ENCODE results near the gene SUPT4H1.

Gene SUPT4H1

DNA sequence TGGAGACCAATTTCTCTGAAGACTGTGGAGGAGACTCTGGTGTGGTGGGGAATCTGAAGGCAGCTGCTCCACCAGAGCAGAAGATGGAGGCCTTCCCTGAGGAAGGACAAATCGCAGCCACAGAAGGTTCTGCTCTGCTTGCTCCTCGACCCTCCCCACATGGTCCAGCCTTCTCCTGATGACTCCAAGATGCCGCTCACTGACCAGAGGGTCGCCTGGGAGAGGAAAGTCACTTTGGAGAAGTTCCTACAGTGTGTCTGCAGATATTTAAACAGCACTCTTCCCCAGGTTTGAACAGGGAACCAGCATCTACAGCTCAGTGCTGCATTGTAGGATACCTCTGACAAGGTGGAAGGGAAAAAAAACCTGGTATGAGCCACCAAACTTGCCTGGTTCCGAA, 21.0 kb upstream of the SUPT4H1 start:
- TF ChIP-seq YY1 (IDR thresholded peaks at IDR 0.05; ENCODE audit: low read depth) = no peak
- no peak for TF ChIP-seq FOXM1 (IDR thresholded peaks at IDR 0.05; ENCODE audit: borderline replicate concordance, low read depth)
- TF ChIP-seq TCF12 (IDR thresholded peaks at IDR 0.05; ENCODE audit: low read depth) = no peak

DNA sequence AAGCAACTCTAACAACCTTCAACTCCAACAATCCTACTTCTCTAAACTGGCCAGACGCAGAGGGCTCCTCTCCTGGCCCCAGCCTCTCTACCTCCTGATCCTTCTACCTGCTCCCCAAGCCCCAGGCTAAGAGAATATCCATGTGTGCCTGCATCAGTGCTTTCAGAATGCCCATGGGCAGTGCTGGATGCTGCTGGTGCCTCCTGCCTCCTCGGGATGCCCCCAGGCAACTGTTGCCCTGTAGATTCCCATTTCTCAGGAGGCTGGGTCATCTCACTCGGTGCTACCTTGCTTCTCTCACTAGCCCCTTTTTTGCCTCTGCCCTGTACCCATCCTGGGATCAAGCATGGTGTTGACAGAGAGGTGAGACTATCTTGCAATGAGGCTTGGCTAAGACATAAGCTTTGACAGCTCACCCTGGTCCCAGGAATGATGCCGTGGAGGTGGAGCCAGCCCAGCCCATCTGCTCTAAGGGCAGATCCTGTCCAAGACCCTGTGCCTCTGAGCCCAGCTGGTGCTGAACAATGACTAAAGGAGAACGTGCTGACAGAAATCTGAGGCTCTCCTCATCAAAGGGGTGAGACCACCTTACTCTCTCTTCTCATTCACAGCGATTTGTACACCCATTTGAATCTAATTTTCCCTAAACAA, 19.4 kb upstream of the SUPT4H1 start:
- TF ChIP-seq TCF12 (IDR thresholded peaks at IDR 0.05; ENCODE audit: low read depth) (no peak), NFIC (IDR thresholded peaks at IDR 0.05) (no peak), TAF1 (IDR thresholded peaks at IDR 0.05; ENCODE audit: low read depth) (no peak), EP300 (IDR thresholded peaks at IDR 0.05; ENCODE audit: borderline replicate concordance) (no peak), CEBPB (IDR thresholded peaks at IDR 0.05) (no peak), CREB1 (IDR thresholded peaks at IDR 0.05; ENCODE audit: low read depth) (no peak), RAD21 (IDR thresholded peaks at IDR 0.05; ENCODE audit: low read depth) (no peak), EGR1 (IDR thresholded peaks at IDR 0.05) (no peak), ZBTB7A (IDR thresholded peaks at IDR 0.05; ENCODE audit: low read depth) (no peak), YY1 (IDR thresholded peaks at IDR 0.05; ENCODE audit: low read depth) (no peak), FOXM1 (IDR thresholded peaks at IDR 0.05; ENCODE audit: borderline replicate concordance, low read depth) (no peak), TEAD4 (IDR thresholded peaks at IDR 0.05) (no peak)
- TF ChIP-seq, protein P1, sequence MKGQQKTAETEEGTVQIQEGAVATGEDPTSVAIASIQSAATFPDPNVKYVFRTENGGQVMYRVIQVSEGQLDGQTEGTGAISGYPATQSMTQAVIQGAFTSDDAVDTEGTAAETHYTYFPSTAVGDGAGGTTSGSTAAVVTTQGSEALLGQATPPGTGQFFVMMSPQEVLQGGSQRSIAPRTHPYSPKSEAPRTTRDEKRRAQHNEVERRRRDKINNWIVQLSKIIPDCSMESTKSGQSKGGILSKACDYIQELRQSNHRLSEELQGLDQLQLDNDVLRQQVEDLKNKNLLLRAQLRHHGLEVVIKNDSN (IDR thresholded peaks at IDR 0.05) = no peak
- TF ChIP-seq, protein P2, sequence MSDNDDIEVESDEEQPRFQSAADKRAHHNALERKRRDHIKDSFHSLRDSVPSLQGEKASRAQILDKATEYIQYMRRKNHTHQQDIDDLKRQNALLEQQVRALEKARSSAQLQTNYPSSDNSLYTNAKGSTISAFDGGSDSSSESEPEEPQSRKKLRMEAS (IDR thresholded peaks at IDR 0.05) = no peak
- TF ChIP-seq, protein P3, sequence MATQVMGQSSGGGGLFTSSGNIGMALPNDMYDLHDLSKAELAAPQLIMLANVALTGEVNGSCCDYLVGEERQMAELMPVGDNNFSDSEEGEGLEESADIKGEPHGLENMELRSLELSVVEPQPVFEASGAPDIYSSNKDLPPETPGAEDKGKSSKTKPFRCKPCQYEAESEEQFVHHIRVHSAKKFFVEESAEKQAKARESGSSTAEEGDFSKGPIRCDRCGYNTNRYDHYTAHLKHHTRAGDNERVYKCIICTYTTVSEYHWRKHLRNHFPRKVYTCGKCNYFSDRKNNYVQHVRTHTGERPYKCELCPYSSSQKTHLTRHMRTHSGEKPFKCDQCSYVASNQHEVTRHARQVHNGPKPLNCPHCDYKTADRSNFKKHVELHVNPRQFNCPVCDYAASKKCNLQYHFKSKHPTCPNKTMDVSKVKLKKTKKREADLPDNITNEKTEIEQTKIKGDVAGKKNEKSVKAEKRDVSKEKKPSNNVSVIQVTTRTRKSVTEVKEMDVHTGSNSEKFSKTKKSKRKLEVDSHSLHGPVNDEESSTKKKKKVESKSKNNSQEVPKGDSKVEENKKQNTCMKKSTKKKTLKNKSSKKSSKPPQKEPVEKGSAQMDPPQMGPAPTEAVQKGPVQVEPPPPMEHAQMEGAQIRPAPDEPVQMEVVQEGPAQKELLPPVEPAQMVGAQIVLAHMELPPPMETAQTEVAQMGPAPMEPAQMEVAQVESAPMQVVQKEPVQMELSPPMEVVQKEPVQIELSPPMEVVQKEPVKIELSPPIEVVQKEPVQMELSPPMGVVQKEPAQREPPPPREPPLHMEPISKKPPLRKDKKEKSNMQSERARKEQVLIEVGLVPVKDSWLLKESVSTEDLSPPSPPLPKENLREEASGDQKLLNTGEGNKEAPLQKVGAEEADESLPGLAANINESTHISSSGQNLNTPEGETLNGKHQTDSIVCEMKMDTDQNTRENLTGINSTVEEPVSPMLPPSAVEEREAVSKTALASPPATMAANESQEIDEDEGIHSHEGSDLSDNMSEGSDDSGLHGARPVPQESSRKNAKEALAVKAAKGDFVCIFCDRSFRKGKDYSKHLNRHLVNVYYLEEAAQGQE (IDR thresholded peaks at IDR 0.05; ENCODE audit: low read depth) = no peak

DNA sequence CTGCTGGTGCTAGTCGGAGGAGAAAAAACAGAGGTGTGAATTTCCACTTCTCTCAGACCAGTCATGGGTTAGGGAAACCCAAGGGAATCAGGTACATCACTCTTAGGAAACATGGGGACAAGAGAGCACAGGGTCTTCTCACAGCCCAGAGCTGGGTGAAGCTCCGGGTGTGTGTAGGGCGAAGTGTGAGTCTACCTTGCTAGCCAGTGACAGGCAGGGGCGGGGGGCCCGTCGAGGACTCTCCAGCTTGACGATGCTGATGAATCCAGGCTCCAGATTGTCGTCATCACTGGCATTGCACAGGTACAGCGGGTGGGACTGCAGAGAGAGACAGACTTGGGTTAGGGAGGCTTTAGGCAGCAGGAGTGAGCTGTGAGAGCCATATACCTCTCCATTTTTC, 18.7 kb upstream of the SUPT4H1 start:
- TF ChIP-seq RAD21 (IDR thresholded peaks at IDR 0.05; ENCODE audit: low read depth) = no peak
- TF ChIP-seq EP300 (IDR thresholded peaks at IDR 0.05; ENCODE audit: borderline replicate concordance) = no peak
- TF ChIP-seq, protein P1 (IDR thresholded peaks at IDR 0.05) = no peak
- TF ChIP-seq CEBPB (IDR thresholded peaks at IDR 0.05) = no peak
- no peak for TF ChIP-seq TCF12 (IDR thresholded peaks at IDR 0.05; ENCODE audit: low read depth)
- TF ChIP-seq, protein P2 (IDR thresholded peaks at IDR 0.05) = no peak
- TF ChIP-seq CREB1 (IDR thresholded peaks at IDR 0.05; ENCODE audit: low read depth) = no peak
- TF ChIP-seq NFIC (IDR thresholded peaks at IDR 0.05) = no peak
- no peak for TF ChIP-seq EGR1 (IDR thresholded peaks at IDR 0.05)
- TF ChIP-seq YY1 (IDR thresholded peaks at IDR 0.05; ENCODE audit: low read depth) = no peak
- TF ChIP-seq TEAD4 (IDR thresholded peaks at IDR 0.05) = no peak
- TF ChIP-seq ZBTB7A (IDR thresholded peaks at IDR 0.05; ENCODE audit: low read depth) = no peak
- TF ChIP-seq, protein P3 (IDR thresholded peaks at IDR 0.05; ENCODE audit: low read depth) = no peak
- no peak for TF ChIP-seq FOXM1 (IDR thresholded peaks at IDR 0.05; ENCODE audit: borderline replicate concordance, low read depth)
- TF ChIP-seq TAF1 (IDR thresholded peaks at IDR 0.05; ENCODE audit: low read depth) = no peak

DNA sequence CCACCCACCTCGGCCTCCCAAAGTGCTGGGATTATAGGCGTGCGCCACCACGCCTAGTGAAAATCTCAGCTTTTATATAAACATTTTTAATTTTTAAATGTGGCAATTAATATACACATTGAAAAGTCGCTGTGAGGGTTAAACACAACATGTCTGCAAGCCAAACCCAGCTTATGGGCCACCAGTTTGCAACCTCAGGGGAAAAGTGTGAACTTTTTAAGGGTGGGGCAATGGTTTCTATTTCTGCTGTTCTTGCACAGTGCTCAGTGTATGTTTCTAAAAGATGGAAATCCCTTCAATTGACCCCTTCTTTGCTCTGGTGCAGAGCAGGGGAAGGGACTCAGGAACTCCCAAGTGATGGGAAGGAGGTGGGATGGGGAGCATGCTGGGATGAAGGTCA, 18.3 kb upstream of the SUPT4H1 start:
- TF ChIP-seq RAD21 (IDR thresholded peaks at IDR 0.05; ENCODE audit: low read depth) (no peak), TAF1 (IDR thresholded peaks at IDR 0.05; ENCODE audit: low read depth) (no peak), TCF12 (IDR thresholded peaks at IDR 0.05; ENCODE audit: low read depth) (no peak), YY1 (IDR thresholded peaks at IDR 0.05; ENCODE audit: low read depth) (no peak), TEAD4 (IDR thresholded peaks at IDR 0.05) (no peak), EP300 (IDR thresholded peaks at IDR 0.05; ENCODE audit: borderline replicate concordance) (no peak), NFIC (IDR thresholded peaks at IDR 0.05) (no peak), CREB1 (IDR thresholded peaks at IDR 0.05; ENCODE audit: low read depth) (no peak)
- TF ChIP-seq, protein P3 (IDR thresholded peaks at IDR 0.05; ENCODE audit: low read depth) = no peak
- TF ChIP-seq, protein P2 (IDR thresholded peaks at IDR 0.05) = no peak

Measured in Ishikawa (cell line).